Thoracic aorta (tissue), 2 donors: ENCODE data around the gene PPP1R9B. TPM values are rescaled to one million over a fixed set of nuclear protein-coding genes. Genes with fewer than 3 reads are reported as not detected.

ENCODE experiments used
- ATAC-seq: fragments of 150-250 bp; one replicate; pipeline ENCODE4 v1.8.0; 2017; ENCODE audit warnings: low read depth; ENCODE audit not compliant: insufficient number of reproducible peaks, low FRiP score
- DNase-seq: peaks from one replicate; pipeline ENCODE4 v3.0.0-alpha.2; 2020; ENCODE audit warnings: low spot score
- H3K27ac ChIP-seq, 2 donors: fragments of 200-600 bp; sonication (generic); 1 replicate in 1 of 2; 2 replicates in 1 of 2; pipeline ENCODE4 v1.5.1; 2016; ENCODE audit warnings: mild to moderate bottlenecking in 2 of 2, moderate library complexity in 2 of 2
- H3K27me3 ChIP-seq: fragments of 200-600 bp; sonication (generic); replicated peaks from 2 replicates; pipeline ENCODE4 v1.6.0; 2016; ENCODE audit warnings: mild to moderate bottlenecking; ENCODE audit not compliant: insufficient read depth
- H3K36me3 ChIP-seq: fragments of 200-600 bp; sonication (generic); one replicate; pipeline ENCODE4 v1.5.1; 2016
- H3K4me1 ChIP-seq, 2 donors: fragments of 200-600 bp; sonication (generic); 1 replicate in 1 of 2; 2 replicates in 1 of 2; pipeline versions ENCODE4 v1.5.1 to v1.6.0; 2016; ENCODE audit warnings: low read depth in 2 of 2, mild to moderate bottlenecking in 1 of 2; ENCODE audit not compliant: control insufficient read depth in 1 of 2
- H3K4me3 ChIP-seq: fragments of 200-600 bp; sonication (generic); 2 replicates; pipeline ENCODE4 v1.5.1; 2016; ENCODE audit warnings: mild to moderate bottlenecking
- H3K9me3 ChIP-seq: fragments of 200-600 bp; sonication (generic); 2 replicates; pipeline ENCODE4 v1.5.1; 2016
- CTCF ChIP-seq: fragments of 200-600 bp; sonication (generic); IDR thresholded peaks from one replicate; pipeline ENCODE4 v1.5.1; 2019; ENCODE audit warnings: antibody characterized with exemption
- total RNA-seq, 2 donors: library from RNA; depleted of rRNA; stranded (reverse); fragments of >200 nt; gene quantifications; one replicate each; pipeline versions ENCODE4 v1.1.0 to v1.2.3, GENCODE V29; 2016

The PPP1R9B gene
- total RNA-seq, 2 donors from 2014 or later: 53.3 to 67.1 TPM

- DNase-seq: no peak
- peaks cover 28% of the 10 kb centered on the region for H3K36me3 ChIP-seq
- no peak overlapping the region for H3K27ac ChIP-seq
- H3K27me3 ChIP-seq: no peaks in the 10 kb centered on the region
- H3K4me1 ChIP-seq: peaks cover 13 to 54% of the 10 kb centered on the region in 2 donors
- no peaks in the 10 kb centered on the region for H3K9me3 ChIP-seq
- no peak for ATAC-seq
- no peak for TF ChIP-seq CTCF
- H3K4me3 ChIP-seq: no peak overlapping the region
Measured at GRCh38 chr17:50098583-50098982, 51.9 kb downstream of the PPP1R9B start.

GRCh38 chr17:50097926-50098325, 52.6 kb downstream of the PPP1R9B start:
- Histone ChIP-seq H3K27ac (no peak overlapping the region), H3K9me3 (no peaks in the 10 kb centered on the region), H3K4me1 (peaks cover 13 to 53% of the 10 kb centered on the region in 2 donors), H3K27me3 (no peaks in the 10 kb centered on the region), H3K36me3 (peaks cover 22% of the 10 kb centered on the region), H3K4me3 (no peak overlapping the region)
- no peak for TF ChIP-seq CTCF
- DNase-seq (no peak), ATAC-seq (no peak)

GRCh38 chr17:50097455-50097854, 53.0 kb downstream of the PPP1R9B start:
- Histone ChIP-seq H3K27me3 (no peaks in the 10 kb centered on the region), H3K4me1 (peaks cover 13 to 48% of the 10 kb centered on the region in 2 donors), H3K27ac (no peak overlapping the region), H3K9me3 (no peaks in the 10 kb centered on the region), H3K36me3 (peaks cover 21% of the 10 kb centered on the region), H3K4me3 (no peak overlapping the region)
- TF ChIP-seq CTCF: no peak
- no peak for DNase-seq
- no peak for ATAC-seq

GRCh38 chr17:50096758-50097157, 53.7 kb downstream of the PPP1R9B start:
- peaks cover 10 to 41% of the 10 kb centered on the region in 2 donors for H3K4me1 ChIP-seq
- H3K27ac ChIP-seq: peak overlapping the region; percentile 77 to 85
- no peak for DNase-seq
- H3K4me3 ChIP-seq: peak overlapping the region; percentile 89
- no peaks in the 10 kb centered on the region for H3K9me3 ChIP-seq
- TF ChIP-seq CTCF: no peak
- H3K36me3 ChIP-seq: peaks cover 21% of the 10 kb centered on the region
- H3K27me3 ChIP-seq: no peaks in the 10 kb centered on the region
- ATAC-seq: no peak

- no peaks in the 10 kb centered on the region for H3K27me3 ChIP-seq
- H3K4me3 ChIP-seq: peak overlapping the region; percentile 89
- peak overlapping the region; percentile 77 to 85 for H3K27ac ChIP-seq
- DNase-seq (no peak), ATAC-seq (no peak)
- no peaks in the 10 kb centered on the region for H3K9me3 ChIP-seq
- peaks cover 21% of the 10 kb centered on the region for H3K36me3 ChIP-seq
- peaks cover 10 to 34% of the 10 kb centered on the region in 2 donors for H3K4me1 ChIP-seq
- TF ChIP-seq CTCF: no peak
Measured at GRCh38 chr17:50096092-50096491, 54.4 kb downstream of the PPP1R9B start.
